GM20431 (cell line): Measurements from ENCODE around the gene CYP3A4.
"Not testable (repeated sequence)": the region's sequence is repeated elsewhere in the genome, so short reads cannot be mapped to it uniquely, and the experiment has no call there.

Experiments
- in situ Hi-C: fragments of 300-500 bp; cut with MseI, MboI; formaldehyde crosslinking; loops from one replicate; pipeline ENCODE4 v1.15.0; 2020; ENCODE audit warnings: low sequenced_read_pairs; ENCODE audit not compliant: unreplicated experiment

CYP3A4 gene

GRCh38 chr7:99794585-99795502 is 10.9 kb upstream of the CYP3A4 start:
- in situ Hi-C loops: no loop called here

- in situ Hi-C loops: no loop called here
Observed at GRCh38 chr7:99793443-99793842, 9.5 kb upstream of the CYP3A4 start.

DNA sequence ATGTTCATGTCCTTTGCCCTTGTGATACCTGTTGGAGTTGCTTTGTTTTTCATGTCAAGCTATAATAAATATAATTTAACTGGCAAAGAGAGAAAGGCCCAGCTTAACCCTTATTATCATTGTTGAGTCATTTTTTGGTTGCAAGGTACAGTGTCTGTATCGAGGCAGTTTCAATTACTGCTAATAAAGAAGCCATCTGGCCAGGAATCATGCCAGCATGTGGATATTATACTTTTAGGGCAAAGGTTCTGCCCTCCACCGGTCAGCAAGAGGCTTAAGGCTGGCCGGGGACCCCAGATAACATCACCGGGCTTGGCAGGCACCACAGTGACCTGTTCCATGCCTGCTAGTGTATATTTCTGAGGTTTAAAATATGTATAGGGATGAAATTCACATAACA is 9.0 kb upstream of the CYP3A4 start:
- in situ Hi-C loops: no loop called here

DNA sequence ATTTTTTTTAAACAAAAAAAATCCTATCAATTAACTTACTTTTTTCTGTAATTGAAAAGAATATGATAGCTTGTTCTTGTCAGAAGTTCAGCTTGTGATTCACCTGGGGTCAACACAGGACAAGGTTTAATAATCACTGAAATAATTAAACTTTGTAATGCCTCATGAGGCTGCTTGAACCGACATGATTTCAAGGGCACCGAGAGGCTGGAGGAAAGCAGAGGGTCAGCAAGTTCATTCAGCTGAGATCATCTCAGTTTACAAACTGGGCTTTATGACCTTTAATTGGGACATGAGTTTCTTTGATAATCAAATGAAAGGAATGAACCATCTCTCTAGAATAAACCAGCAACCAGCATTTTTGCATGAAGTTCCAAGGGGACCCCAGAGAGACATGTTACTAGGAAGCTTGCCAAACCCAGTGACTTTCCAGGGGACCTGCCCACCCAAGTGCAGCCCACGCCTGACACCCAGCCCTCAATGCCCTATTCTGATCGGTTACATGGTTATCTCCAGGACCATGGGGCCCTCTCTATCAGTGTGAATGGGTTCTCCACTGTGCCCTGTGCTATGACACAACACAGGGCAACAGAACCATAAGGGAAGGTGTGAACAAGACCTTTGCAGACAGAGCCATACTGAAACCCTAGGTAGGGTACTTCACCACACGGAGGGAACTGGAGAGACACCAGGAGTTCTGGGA is 7.8 kb upstream of the CYP3A4 start:
- in situ Hi-C loops: no loop called here

DNA sequence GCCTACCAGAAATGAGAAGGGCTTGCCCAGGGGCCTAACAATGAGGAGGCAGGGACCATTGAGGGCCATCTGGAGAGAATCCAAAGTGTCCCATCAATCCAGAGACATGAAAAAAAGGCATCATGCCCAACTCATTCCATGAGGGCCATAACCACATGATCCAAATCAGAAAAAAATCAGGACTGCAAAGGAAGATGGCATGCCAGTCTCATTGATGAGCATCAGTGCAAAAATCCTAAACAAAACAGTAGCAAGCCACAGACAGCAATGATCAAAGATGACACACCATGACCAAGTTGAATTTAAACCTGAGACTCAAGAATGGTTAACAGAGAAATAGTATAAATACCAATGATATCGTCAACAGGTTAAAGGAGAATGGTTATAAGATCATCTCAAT is 7.0 kb upstream of the CYP3A4 start:
- in situ Hi-C loops: no loop called here

- in situ Hi-C loops: no loop called here
Observed at GRCh38 chr7:99790407-99790806, 6.4 kb upstream of the CYP3A4 start.

DNA sequence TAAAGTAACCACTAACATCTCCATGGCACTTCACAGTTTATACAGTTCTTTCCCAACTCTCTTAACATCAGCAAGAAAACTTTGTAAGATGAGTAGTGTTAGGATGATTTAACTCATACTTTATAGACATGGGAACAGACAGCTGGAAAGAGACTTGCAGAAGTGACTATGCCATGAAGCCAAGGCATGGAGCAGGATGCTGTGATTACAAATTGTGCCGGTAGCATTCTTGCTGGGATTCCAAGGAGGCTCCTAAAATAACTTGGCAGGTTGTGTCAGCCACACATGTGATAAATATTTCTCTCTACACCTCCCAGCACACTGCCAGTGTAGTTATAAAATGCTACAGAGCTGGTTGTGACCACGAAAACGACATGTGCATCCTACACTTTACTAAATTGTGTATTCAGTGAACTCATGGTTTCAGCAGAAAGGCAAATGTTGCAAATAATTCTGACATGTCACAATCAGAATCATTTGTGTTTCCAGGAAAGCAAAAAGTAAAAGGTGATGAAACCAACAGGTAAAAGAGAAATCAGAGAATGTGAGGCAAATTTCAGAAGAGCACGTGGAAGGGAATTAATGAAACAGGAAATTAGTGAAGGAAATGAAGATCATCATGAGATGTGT is 5.6 kb upstream of the CYP3A4 start:
- in situ Hi-C loops: no loop called here

GRCh38 chr7:99788554-99788953 is 4.6 kb upstream of the CYP3A4 start:
- in situ Hi-C loops: no loop called here

- in situ Hi-C loops: no loop called here
Observed at GRCh38 chr7:99786726-99787335, 2.8 kb upstream of the CYP3A4 start.

DNA sequence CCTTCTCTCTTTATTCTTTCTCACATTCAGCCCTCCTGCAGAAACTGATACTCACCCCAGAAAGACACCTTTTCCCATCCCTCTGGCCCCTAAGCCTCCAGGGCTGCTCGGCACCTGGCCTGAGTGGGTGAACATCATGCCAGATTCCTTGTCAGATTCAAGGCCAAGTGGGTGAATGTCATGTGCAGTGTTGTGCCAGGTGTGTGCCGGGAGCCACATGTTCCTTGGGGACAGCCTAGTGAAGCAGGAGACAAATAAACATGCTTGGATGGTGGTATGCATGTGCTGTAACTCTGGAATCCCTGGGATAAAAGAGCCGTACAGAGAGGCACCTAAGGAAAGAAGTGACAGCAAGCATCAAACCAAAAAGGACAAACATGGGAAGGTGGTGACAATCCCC is 1.7 kb upstream of the CYP3A4 start:
- in situ Hi-C loops: not testable (repeated sequence)

- in situ Hi-C loops: no loop called here
Observed at GRCh38 chr7:99782012-99782953, 1.7 kb downstream of the CYP3A4 start.

DNA sequence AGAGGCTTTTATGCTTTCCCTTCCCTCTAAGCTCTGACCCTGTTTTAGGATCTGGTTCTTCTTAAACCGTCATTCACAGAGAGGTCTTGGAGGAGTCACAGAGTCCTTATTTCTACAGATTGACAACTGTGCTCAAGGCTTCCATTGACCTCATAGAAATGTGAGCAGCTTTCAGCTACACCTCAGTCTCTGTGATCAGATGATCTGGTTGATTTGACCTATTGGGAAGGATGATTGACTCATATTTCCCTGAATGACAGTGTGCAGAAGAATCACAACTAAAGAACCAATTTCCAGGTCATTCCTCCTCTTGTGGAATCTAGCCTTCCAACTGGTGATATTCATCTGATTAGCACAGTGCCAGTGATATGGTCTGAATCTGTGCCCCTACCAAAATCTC is 3.4 kb downstream of the CYP3A4 start:
- in situ Hi-C loops: no loop called here

GRCh38 chr7:99779949-99780348 is 4.0 kb downstream of the CYP3A4 start:
- in situ Hi-C loops: no loop called here

GRCh38 chr7:99778880-99779279 is 5.1 kb downstream of the CYP3A4 start:
- in situ Hi-C loops: no loop called here

- in situ Hi-C loops: not testable (repeated sequence)
Observed at GRCh38 chr7:99773395-99773794, 10.6 kb downstream of the CYP3A4 start.

- in situ Hi-C loops: no loop called here
Observed at GRCh38 chr7:99772565-99772964, 11.4 kb downstream of the CYP3A4 start.

DNA sequence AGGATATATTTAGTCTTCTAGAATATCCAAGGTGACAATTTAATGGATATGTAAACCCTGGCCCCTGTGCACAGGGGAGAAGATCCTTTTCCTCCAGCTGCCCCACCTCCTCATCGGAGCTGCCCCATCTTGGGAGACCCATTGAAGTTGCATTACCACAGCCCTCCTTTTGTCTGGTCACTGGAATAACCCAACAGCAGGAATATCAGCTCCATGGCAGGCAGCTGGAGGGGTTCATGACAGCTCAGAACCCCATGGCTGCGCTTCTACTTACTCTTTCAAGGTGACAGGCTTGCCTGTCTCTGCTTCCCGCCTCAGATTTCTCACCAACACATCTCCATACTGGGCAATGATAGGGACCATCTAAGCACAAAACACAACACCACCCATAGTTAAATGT is 14.5 kb downstream of the CYP3A4 start:
- in situ Hi-C loops: not testable (repeated sequence)

DNA sequence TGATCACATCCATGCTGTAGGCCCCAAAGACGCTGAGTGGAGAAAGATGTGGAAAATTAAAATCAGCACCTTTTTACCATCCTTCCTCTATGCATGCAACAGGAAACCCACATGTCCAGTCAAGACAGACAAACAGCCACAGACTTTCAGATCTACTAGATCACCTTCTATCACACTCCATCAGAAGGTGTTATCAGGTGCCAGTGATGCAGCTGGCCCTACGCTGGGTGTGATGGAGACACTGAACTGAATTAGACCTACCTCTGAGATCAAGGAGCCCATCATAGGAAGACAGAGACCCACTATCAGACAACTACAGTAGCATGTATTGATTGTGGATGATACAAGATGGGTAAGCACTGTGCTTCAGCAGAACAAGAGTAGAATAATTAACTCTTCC is 15.5 kb downstream of the CYP3A4 start:
- in situ Hi-C loops: no loop called here

- in situ Hi-C loops: no loop called here
Observed at GRCh38 chr7:99767662-99768061, 16.3 kb downstream of the CYP3A4 start.
